SHP77 treated with DMSO at 0.1 percent for 48 hours (cell line): ENCODE data around the gene RANBP17.
"Not testable (repeated sequence)": the region's sequence is repeated elsewhere in the genome, so short reads cannot be mapped to it uniquely, and the experiment has no call there.

ENCODE experiments used
- DNase-seq: peaks from one replicate; lab custom pipeline; 2025; lab: John Stamatoyannopoulos, UW

Gene RANBP17

DNA sequence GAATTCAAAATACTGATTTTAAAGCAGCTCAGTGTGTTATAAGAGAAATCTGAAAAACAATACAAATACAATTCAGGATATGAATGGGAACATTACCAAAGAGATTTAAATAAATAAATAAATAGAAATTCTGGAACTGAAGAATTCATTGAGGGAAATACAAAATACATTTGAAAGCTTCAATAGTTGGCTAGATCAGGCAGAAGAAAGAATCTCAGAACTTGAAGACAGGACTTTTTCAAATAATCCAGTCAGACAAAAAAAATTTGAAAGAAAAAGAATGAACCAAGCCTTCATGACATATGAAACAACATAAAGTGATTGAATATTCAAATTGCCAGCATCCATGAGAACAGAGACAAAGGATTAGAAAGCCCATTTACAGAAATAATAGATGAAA lies 387.6 kb downstream of the RANBP17 start:
- no peak for DNase-seq

DNA sequence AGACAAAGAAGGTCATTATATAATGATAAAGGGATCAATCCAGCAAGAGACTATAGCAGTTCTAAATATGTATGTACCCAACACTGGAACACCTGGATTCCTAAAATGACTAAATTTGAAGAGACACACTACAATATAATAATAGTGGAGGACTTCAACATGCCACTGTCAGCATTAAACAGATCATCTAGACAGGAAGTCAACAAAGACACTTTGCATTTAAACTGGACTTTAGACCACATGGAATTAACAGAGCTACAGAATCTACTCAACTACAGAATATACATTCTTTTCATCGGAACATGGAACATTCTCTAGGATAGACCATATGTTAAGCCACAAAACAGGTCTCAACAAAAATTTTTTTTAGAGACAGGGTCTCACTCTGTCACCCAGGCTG lies 388.9 kb downstream of the RANBP17 start:
- DNase-seq, result no peak

DNA sequence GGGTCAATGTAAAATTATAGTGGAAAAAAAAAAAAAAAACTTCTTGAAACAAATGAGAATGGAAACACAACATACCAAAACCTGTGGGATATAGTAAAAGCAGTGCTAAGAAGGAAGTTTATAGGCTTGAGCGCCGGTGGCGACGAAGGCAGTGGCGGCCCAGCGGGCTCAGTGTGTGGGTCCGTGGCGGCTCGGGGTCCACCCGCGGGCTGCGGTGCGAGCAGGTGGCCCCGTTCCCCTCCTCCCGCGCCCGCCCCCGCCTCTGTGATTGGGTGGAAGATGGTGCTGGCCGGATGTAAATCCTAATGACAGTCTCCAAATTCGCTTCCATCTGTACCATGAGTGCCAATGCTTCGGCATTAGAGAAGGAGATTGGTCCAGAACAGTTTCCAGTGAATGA lies 389.7 kb downstream of the RANBP17 start:
- DNase-seq, result no peak

DNA sequence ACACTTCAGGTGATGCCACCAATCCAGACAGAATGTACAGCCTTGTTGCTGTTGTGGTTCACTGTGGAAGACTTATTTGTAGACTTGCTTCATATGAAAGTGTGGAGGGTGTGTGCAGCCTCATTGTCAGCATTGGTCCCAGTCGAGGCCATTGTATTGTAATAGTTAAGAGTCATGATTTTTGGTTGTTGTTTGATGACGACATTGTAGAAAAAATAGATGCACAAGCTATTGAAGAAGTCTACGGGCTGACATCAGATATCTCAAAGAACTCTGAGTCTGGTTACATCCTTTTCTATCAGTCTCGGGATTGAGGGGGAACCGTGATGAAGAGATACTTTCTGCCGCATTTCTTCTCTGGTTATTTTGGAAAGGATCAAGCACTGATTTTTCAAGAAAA lies 390.9 kb downstream of the RANBP17 start:
- no peak for DNase-seq

DNA sequence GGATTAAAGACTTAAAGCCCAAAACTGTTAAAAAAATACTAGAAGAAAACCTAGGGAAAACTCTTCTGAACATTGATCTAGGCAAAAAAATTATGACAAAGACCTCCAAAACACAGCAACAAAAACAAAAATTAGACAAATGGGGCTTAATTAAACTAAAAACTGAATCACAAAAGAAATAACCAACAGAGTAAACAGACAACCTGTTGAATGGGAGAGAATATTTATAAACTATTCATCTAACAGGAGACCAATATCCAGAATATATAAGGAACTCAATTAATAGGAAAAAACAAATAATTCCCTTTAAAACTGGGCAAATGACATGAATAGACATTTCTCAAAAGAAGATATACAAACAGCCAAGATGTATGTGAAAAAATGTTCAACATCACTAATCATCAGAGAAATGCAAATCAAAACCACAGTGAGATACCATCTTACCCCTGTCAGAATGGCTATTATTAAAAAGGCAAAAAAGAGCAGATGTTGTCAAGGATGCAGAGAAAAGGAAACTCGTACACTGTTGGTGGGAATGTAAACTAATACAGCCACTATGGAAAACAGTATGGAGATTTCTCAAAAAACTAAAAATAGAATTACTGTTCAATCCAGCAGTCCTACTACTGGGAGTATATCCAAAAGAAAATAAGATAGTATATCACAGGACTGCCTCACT lies 397.1 kb downstream of the RANBP17 start:
- no peak for DNase-seq

DNA sequence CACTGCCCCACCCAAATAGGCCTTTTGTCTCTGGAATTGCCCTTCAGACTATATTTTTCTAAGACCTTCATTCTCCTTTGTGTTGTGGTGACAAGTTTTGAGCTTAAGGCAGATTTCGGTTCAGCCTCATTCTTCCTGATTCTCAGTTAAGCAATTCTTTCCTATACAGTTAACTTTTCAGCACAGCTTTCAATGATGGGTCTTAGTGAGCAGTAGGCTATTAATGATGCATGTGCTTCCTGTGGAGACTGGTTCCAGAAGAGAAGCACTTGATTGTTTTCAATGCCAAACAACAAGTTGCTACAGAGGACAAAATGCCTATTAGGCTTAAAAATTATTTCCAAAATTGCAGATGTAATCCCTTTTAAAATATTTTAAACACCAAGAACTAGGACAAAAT lies 399.5 kb downstream of the RANBP17 start:
- DNase-seq, result no peak

DNA sequence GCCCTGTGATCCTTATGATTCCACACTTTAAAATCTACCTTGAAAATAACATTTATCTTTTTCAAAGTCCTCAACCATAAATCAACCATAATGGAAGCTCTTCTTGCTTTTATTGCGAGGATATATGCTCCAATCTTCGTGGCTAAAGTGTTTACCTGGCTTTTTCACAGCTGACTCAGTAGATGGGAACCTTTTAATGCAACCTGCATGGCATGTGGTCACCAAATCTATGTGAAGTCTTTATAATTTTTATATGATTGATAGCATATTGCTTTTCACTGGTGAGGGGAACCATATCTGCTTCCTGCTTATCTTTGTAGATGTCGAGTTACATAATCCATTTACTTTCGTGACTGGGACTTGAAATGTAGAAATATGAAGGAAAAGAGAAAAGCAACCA lies 400.1 kb downstream of the RANBP17 start:
- DNase-seq, result no peak

DNA sequence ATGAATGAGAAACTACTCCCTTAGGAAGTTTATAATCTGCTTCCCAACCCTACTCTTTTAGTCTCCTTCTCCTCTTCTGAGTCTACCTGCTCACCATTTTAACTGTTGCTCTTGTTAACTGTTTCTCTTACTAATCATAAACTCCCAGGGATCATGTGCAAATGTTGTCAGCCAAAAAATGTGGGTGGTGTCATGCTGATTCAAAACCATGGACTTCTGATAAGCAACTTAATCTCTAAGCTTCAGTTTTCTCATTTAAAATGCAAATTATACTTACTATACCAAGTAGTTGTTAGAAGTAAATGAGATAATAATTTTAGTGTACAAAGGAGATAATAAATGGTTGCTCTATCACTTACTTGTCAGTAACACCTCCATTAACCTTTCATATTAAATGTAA lies 401.4 kb downstream of the RANBP17 start:
- DNase-seq, result no peak

DNA sequence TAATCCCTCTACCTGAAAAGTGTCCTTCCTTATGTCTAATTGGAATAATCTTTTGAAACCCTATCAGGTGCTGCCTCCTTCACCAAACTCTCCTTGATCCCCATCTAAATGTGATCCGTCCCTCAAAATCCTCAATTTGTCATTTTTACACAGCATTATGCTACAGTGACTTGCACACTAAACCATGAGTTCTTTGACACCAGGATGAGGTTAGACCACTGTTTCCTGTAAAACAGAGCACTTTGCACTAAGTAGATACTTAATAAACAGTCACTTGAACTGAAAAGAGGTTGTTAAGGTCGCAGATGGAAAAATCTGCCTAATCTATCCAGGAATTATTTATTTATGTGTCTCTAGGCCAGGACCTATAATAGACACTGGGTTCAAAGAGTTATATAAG lies 403.0 kb downstream of the RANBP17 start:
- DNase-seq, result no peak

DNA sequence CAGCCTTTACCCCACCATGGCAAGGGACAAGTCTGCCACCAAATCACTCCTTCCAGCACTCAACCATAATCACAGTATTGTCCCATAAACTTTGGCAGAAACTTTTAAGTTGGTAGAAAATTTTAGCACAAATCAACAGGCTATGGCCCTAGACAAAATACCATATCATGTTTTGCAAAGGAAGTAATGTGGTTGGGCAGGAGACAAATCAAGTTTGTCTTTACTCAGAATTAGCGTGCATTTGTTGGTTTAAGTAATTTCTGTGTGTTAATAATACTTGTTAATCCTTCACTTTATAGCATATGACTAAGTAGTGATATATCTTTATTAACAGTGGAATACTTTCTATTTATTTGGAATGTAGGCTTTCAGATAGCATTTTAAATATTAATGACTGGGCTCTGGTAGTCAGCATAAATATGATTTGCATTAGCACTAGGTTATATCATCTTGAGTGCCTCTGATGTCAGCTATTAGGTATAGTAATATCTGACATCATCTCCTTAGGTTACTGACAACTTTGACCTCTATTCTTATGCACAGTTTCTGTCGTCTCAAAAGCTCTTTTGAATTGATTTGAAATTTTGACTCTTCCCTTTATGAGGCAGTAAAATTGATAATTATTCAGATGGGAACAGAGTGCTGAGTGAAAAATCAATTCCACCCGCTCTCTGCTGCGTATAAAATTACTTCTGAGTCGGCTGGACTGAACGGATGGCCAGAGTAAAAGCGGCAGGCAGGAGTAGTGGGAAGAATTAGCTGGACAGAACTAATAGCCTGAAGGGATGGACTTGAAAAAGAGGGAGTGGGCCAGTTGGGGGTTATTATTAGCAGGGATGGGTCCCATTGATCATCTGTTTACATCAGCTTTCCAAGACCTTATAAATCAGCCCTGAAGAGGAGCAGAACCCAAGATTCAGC lies 407.1 kb downstream of the RANBP17 start:
- no peak for DNase-seq

DNA sequence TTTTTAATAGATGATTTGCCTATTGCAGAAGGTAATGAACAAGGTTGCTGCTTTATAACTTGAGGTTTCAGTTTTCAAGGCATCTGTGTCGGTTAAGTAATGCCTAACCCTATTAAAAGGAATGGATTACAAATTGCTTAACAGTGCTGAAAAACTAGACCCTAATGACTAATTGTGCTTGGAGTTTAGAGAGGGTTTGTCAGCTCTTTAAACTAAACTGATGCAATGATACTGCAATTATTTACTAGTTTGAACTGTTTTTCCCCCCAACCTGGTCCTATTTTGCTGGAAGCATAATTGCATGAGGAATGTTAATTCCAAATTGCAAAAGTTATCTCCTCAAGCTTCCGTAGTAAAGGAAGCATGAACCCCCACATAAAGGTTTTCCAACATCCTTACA lies 407.9 kb downstream of the RANBP17 start:
- no peak for DNase-seq

DNA sequence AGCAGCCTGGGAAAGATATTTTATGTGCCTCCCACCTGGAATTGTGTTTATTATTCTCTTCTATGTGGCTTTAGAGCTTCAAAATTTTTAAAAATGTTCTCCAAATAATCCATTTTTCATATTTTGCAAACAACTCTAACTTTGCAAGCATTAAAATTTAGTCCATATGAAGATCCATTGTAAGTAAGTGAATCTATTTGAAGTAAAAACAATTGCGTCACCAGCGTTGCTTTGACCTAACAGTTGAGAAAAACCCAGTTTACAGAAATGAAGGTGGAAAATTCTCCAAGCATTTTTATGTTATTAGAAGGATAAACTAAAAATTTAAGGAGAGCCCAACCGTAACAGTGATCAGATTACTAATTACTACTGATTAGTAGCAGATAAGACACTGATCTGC lies 408.3 kb downstream of the RANBP17 start:
- no peak for DNase-seq

DNA sequence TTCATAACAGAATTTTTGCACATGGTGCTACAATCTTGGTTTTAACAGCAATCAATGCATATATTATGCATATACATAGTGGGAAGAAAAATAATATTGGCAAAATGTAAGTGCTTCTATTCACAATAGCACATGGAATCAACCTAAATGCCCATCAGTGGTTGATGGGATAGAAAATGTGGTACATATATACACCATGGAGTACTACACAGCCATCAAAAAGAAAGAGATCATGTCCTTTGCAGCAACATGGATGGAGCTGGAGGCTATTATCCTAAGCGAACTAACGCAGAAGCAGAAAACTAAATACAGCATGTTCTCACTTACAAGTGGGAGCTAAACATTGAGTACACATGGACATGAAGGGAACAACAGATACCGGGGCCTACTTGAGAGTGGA lies 410.0 kb downstream of the RANBP17 start:
- no peak for DNase-seq

DNA sequence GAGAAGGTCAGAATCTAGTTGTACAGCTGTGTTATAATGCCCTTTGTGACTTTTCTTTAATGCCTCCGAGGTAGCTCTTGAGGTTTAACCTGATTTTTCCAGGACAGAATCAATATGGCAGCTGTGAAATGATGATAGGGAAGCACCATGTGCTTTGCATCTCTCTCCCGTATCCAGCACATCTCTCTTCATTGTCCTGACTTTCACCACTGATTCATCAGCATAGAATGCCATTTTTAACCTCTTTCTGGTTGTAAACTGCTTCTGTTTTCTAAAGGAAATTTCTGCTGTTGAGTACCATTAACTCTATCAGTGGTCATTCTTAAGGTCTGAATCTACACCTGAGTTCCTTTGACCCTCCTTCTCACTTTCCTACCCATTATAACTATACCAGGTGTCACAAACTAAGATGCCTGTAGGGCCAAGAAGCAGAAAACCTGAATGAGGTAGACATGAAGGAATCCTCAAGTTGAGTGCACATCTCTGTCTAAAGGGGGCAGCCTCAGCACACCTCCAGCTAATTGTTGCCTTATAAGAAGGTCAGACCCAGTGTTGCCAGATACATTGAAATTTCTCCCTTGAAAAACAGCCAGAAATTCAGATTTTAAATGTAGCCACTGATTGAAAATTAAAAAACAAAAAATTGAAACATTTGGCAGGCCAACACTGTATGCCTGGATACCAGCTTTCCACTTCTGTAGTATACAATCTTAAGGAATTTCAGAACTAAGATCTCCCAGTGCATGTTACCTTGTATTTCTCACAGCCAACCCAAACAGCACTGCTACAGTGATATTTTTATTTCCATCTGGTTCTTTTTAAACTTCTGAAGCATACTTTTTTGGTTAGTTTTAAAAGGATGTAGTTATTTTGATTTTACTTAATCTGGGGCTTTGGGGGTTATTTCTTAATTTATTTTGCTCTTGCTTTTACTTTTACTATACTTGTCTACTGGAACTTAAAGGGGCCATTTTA lies 411.5 kb downstream of the RANBP17 start:
- DNase-seq, result no peak

DNA sequence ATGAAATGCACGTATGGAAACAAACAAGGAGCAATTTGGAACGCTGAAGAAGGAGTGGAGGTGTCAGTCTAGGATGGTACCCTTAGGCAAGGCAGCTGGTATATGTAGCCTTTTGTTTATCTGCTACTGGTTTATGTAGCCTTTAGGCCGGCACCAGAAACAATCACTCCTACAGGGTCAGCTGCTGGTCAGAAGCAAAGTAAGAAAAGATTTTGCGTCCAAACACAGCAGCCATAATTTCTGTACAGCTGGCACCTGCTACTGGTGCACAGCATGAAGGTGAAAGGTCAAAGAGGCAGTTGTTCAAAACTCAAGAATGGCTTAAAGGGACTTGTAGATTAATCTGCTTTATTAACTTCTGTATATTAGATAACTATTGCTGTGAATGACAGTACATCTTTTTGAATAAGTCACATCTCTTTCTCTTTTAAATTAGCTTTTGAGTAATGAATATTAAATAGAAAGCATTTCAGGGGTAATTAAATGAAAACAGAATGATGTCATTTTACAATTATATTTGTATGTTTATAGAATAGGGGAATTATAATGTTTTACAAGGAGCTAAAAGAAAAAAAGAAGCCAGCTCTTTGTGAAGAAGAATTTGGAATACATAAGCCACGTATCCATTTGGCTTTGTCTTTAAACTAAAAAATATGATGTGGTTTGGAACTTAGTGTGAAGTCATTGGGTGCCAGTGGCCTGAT lies 414.2 kb downstream of the RANBP17 start:
- DNase-seq, result no peak

DNA sequence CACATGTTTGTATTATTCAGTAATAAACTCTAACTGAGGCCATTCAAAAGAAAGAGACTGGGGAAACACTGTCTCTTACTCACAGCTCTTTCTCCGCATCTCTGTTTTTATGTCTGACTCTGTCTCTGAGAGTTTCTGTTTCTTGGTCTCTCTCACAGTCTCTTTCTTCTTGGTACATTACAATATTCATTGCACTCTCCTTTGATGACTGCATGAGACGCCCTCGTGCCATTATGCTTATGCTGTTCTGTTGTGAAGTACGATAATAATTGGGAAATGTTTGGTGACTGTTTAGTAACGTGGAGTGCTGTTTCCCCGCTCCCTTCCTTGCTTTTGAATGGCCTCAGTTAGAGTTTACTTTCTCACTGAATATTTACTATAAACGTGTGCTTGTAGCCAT lies 421.9 kb downstream of the RANBP17 start:
- no peak for DNase-seq

DNA sequence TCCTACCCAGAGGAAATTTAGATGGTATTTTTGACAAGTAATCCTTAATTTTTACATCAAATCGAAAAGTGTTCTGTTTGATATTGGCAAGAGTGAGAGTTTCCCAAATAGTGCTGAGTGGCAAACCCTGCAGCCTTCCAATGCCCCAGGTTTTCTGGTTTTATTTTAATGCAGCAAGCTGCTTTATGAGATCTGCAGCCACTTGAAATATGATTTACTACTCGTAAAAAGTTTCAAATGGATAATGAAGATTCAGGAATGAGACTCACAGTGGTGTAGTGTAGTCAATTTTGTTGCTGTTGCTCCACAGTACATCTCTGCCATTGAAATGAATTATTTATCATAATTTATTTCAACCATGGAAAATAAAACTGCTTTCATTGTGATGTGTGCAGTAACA lies 423.6 kb downstream of the RANBP17 start:
- DNase-seq, result no peak

DNA sequence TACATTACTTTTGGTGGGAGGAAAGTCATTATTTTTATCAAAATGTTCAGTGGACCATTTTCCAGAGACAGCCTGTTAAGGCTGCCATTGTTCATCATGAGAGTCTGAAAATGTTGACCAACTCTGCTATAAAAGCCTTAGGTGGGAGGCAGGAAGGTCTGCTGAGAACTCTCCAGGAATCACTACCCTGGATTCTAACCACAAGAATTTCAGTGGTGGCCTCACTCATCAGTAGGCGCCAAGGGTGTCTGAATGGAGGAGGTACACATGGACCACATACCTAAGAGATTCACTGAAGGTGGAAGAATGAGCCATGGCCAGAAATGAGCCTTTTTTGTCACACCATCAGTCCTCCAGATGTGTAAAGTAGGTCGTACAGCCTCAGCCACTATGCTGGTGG lies 426.2 kb downstream of the RANBP17 start:
- DNase-seq, result no peak

DNA sequence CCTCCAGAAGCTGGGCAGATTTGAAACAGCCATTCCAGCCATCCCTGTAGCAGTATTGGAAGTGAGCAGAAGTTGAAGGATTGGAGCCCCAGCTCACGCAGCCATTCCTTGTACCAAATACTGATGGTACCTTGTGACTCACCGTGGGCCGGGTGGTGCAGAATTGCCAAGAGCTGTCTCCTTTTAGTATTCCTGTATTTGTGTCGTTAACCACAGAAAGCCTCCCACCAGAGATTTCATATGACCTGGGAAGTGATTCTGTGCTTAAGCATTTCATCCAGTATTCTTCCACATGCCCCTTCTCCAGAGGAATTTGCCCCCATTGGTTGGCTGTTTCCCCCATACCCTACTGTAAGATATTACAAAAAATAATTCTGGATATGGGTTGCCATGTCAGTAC lies 429.6 kb downstream of the RANBP17 start:
- DNase-seq, result no peak

DNA sequence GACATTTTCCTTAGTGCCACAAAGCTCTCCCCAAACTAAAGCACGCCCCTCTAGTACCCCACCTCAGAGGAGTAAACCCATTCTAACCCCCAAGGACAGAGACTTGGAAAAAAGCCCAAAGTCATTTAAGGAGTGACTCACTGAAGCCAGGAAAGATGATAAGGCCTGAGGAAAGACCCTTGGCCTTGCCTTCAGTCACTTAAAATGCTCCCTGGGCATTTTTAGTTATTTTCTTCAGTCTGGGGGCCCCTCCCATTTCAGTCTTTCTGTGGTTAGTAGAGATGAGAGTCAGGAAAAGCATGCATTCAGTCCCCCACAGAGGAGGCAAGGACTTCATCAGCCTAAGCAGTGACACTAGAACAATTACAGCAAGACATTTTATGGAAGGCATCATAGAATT lies 433.5 kb downstream of the RANBP17 start:
- DNase-seq, result no peak

DNA sequence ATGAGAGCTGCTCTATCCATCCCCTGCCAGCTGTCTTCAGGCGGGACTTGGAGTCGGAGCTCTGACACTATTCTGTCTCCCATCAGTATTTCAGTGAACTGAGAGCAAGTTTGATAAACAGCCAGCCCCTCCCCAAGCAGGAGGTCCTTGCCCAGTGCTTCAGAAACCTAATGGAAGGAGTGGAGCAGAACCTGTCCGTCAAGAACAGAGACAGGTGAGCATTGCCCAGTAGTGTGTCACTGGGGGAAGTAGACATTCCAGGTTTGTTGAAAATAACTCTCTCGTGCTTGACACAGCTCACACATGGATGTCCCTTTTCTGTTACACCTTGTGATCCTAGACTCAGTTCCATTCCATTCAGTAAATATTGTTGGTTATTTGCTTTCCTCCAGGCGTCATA lies 434.0 kb downstream of the RANBP17 start:
- DNase-seq, result no peak

DNA sequence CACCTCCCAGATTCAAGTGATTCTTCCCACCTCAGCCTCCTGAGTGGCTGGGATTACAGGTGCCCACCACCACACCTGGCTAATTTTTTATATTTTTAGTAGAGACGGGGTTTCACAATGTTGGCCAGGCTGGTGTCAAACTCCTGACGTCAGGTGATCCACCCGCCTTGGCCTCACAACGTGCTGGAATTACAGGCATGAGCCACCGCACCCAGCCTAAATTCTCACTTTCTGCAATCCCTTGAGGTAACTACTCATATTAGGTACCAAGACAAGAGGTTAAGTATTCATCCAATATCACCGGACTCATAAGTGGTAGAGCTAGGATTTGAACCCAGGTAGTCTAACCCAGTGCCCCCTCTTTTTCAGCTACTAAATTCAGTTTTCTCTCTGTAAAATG lies 436.1 kb downstream of the RANBP17 start:
- not testable (repeated sequence) for DNase-seq
